ACC112 (cell line): ENCODE measurements around the gene SEC14L6.
"Not testable (repeated sequence)": the region's sequence is repeated elsewhere in the genome, so short reads cannot be mapped to it uniquely, and the experiment has no call there.

Experiments
- H2AFZ ChIP-seq: fragments of 200-600 bp; sonication (generic); one replicate; pipeline ENCODE4 v1.6.0; 2017; ENCODE audit warnings: antibody characterized with exemption, low read length; ENCODE audit not compliant: unreplicated experiment
- H3K27ac ChIP-seq: fragments of 200-600 bp; sonication (generic); 2 replicates; pipeline ENCODE4 v1.5.1; 2014; ENCODE audit warnings: low read depth, mild to moderate bottlenecking, antibody characterized with exemption, low read length, moderate library complexity
- H3K27me3 ChIP-seq: fragments of 200-600 bp; sonication (generic); 2 replicates; pipeline ENCODE4 v1.6.1; 2014; ENCODE audit warnings: mild to moderate bottlenecking, antibody characterized with exemption, low read length, moderate library complexity, mixed read lengths; ENCODE audit not compliant: insufficient read depth
- H3K36me3 ChIP-seq: fragments of 200-600 bp; sonication (generic); 2 replicates; pipeline ENCODE4 v1.6.1; 2016; ENCODE audit warnings: mild to moderate bottlenecking, antibody characterized with exemption, low read length, moderate library complexity, mixed read lengths; ENCODE audit not compliant: insufficient read depth
- H3K4me1 ChIP-seq: fragments of 200-600 bp; sonication (generic); one replicate; pipeline ENCODE4 v1.6.1; 2016; ENCODE audit warnings: low read length, mixed read lengths; ENCODE audit not compliant: insufficient read depth, unreplicated experiment, control insufficient read depth
- H3K4me3 ChIP-seq: fragments of 200-600 bp; sonication (generic); 2 replicates; pipeline ENCODE4 v1.5.1; 2014; ENCODE audit warnings: mild to moderate bottlenecking, low read depth, low read length
- H3K79me2 ChIP-seq: fragments of 200-600 bp; sonication (generic); one replicate; pipeline ENCODE4 v1.6.0; 2016; ENCODE audit warnings: low read length; ENCODE audit not compliant: control insufficient read depth, unreplicated experiment, insufficient read depth

SEC14L6 gene

DNA sequence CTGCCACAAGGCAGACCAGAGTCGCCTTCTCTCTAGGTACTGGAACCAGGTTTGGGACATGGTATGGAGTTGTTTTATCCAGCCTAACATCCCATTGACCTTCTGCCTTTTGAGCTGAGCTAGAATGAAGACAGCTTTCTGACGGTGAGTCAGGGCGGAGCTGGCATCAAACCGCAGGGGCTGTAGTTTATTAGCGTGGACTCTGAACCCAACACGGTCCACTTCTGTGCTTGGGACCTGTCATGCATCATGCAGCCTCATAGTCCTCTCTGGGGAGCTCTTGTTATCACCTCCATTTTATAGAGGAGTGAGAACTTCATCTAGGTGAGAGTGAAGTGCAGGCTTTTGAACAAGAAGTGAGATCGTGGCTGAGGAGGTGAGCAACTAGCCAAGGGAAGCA lies 19.6 kb upstream of the SEC14L6 start:
- H3K79me2 ChIP-seq, result no peaks in the 10 kb centered on the region
- H3K4me3 ChIP-seq, result no peak overlapping the region
- H3K36me3 ChIP-seq, result no peaks in the 10 kb centered on the region
- H3K27me3 ChIP-seq, result no peaks in the 10 kb centered on the region
- H3K27ac ChIP-seq, result no peak overlapping the region
- H3K4me1 ChIP-seq, result no peaks in the 10 kb centered on the region
- H2AFZ ChIP-seq, result no peak overlapping the region

DNA sequence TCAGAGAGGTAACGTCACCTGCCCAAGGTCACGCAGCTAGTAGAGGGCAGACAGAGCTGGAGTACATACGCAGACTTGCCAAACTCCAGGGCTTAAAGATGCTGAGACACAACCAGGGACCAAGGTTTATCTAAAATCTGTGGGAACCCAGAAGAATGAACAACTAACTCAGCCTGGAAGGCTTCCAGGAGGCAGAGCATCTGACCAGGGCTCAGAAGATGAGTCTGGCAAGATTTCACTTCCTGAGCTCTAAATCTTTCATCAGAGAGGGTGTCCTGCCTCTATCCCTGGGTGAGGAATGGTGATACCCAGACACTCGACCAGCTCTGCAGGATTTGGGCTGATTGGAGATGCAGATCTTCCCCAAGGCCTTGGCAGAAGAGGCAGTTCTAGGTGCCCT lies 18.8 kb upstream of the SEC14L6 start:
- Histone ChIP-seq H3K27ac (no peak overlapping the region), H3K4me1 (no peaks in the 10 kb centered on the region)

DNA sequence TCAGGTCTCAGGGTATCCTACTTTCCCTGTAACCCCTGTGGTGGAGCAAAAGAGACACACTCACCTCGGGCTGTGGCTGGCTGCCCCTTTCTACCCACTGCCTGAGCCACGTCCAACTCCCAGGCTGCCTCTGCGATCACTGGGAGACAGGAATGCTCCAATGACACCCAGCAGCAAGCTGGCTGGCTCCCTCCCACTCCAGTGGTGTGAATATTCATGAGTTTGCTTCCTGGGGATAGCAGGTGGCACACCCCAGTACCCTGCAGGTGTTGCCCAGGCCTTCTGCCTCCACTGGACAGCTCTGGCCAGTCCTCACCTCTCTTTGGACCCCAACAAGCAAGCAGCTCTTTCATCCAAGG lies 18.2 kb upstream of the SEC14L6 start:
- no peaks in the 10 kb centered on the region for H3K36me3 ChIP-seq
- H3K4me3 ChIP-seq, result no peak overlapping the region
- no peaks in the 10 kb centered on the region for H3K27me3 ChIP-seq

More for the DNA sequence above, 18.8 kb upstream of the SEC14L6 start:
- Histone ChIP-seq H3K27me3 (no peaks in the 10 kb centered on the region), H2AFZ (no peak overlapping the region), H3K79me2 (no peaks in the 10 kb centered on the region), H3K36me3 (no peaks in the 10 kb centered on the region), H3K4me3 (no peak overlapping the region)

DNA sequence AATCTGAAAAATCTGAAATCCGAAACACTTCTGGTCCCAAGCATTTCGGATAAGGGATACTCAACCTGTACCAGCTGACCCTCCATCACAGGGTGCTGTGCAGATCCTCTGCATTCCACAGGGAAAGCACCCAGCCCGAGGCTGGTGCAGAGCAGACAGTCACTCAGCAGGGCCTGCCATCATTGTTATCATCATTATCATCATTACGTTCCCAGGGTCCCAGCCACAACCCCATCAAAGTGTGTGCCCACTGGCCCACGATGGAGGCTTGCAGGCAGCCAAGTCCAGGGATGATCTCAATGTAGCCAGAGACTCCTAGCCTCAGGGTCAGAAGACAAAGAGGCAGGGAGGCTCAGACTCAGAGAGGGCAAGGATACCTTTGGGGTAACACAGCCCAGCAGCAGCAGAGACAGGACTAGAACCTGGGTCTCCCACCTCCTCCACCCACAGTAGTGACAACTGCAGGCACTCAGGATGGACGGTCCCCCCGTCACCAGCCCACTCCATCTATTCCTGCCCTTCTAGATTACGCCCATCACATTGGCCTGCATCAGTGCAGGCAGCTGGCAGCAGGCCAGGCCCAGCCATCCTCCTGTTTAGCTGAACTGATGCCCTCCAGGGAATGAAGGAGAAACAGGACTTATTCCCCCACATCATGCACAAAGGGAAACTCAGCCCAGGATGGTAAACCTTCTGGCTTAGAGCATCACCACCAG lies 17.7 kb upstream of the SEC14L6 start:
- Histone ChIP-seq H3K79me2 (no peaks in the 10 kb centered on the region), H3K4me3 (no peak overlapping the region), H3K27ac (no peak overlapping the region), H2AFZ (no peak overlapping the region), H3K27me3 (no peaks in the 10 kb centered on the region), H3K36me3 (no peaks in the 10 kb centered on the region), H3K4me1 (no peaks in the 10 kb centered on the region)

More for the DNA sequence above, 18.2 kb upstream of the SEC14L6 start:
- Histone ChIP-seq H3K79me2 (no peaks in the 10 kb centered on the region), H3K4me1 (no peaks in the 10 kb centered on the region), H3K27ac (no peak overlapping the region), H2AFZ (no peak overlapping the region)

DNA sequence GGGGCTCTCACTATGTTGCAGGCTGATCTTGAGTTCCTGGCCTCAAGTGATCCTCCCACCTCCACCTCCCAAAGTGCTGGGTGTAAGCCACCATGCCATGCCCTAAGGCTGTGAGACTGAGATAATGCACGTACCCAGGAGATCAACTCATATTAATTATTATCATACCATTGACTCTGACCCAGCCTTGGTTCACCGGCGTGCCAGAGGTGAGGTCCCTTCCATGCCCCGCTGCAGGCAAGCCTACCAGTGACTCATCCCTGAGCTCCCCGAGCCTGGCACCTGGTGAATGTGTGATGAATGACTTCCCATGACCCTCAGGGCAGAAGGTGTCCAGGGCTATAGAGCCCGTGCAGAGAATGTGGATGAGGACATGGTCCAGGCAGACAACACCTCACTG lies 15.8 kb upstream of the SEC14L6 start:
- Histone ChIP-seq H3K27ac (no peak overlapping the region), H3K79me2 (no peaks in the 10 kb centered on the region), H3K4me1 (no peaks in the 10 kb centered on the region), H3K4me3 (no peak overlapping the region), H3K27me3 (no peaks in the 10 kb centered on the region), H2AFZ (no peak overlapping the region), H3K36me3 (no peaks in the 10 kb centered on the region)

DNA sequence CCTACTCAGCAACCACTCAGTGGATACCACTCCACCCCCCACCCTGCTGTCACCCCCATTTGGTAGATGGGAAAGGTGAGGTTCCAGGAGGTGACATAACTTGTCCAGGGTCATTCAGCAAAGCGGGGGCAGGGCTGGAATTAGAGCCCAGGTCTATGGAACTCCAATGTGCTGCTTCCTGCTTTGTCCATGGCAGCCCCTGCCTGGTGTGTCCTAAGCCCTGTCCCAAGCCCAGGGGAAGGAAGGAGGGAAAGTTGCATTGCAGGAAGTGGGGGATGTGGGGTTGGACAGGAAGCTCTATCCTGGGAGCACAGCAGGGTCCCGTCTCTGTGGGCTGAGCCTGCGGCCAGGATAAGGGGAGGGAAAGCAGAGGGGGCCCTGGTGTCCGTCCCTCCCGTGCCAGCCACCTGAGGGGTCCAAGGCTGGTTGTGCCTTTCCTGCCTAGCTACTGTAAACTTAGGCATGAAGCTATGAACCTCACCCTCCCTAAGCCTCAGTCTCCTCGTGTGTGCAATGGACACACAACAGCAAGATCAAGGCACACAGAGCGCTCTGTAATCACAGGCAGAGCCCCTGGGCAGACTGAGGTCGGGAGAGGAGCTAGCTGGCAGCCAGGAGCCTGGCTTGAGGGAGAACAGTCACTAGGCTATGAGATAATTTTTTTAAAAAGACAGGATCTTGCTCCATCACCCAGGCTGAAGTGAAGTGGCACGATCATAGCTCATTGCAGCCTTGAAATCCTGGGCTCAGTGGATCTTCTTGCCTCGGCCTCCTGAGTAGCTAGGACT lies 15.1 kb upstream of the SEC14L6 start:
- Histone ChIP-seq H3K27me3 (no peaks in the 10 kb centered on the region), H3K79me2 (no peaks in the 10 kb centered on the region), H2AFZ (no peak overlapping the region), H3K4me3 (no peak overlapping the region), H3K27ac (no peak overlapping the region), H3K4me1 (no peaks in the 10 kb centered on the region), H3K36me3 (no peaks in the 10 kb centered on the region)

DNA sequence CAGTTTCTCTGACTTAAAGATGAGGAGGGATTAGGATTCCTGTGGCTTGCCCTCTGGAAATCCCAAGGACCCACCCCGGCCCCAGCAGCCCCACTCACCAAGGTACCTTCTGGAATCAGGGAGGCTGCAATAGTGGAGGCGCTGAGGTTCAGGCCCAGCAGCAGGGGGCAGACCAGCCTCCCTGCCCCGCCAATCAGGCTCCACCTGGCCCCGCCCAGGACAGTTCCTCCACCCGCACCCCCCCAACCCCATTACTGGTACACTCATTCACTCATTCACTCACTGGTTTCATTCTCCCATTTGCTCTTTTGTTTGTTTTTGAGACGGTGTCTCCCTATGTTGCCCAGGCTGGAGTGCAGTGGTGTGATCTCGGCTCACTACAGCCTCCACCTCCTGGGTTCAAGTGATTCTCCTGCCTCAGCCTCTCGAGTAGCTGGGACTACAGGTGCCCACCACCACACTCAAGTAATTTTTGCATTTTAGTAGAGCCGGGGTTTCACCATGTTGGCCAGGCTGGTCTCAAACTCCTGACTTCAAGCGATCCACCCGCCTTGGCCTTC lies 14.2 kb upstream of the SEC14L6 start:
- H3K36me3 ChIP-seq, H3K4me3 ChIP-seq, H3K79me2 ChIP-seq, H3K27ac ChIP-seq, H3K27me3 ChIP-seq, H3K4me1 ChIP-seq, H2AFZ ChIP-seq: not testable (repeated sequence)

GRCh38 chr22:30559889-30560288 lies 13.3 kb upstream of the SEC14L6 start:
- Histone ChIP-seq H3K27ac (no peak overlapping the region), H3K4me1 (no peaks in the 10 kb centered on the region), H3K4me3 (no peak overlapping the region), H3K36me3 (no peaks in the 10 kb centered on the region), H3K79me2 (no peaks in the 10 kb centered on the region), H2AFZ (no peak overlapping the region), H3K27me3 (no peaks in the 10 kb centered on the region)

DNA sequence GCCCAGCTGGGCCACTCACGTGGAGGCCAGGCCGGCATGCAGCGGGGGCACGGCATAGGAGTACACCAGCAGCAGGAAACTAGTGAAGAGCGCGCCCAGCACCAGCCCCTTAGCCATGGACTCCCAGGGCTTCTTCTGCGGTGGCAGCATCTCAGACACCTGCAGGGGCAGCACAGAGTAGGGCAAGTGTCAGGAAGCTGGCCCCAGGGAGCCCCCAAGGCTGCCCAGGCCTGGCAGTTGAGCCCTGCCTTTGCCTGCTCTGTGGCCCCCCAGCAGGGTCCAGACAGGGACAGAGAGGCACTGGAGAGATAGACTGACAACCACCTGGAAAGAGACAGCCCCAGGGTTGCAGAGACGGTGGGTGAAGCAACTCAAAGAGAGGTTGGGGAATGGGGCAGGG lies 10.7 kb upstream of the SEC14L6 start:
- Histone ChIP-seq H3K27me3 (no peaks in the 10 kb centered on the region), H2AFZ (no peak overlapping the region), H3K4me1 (no peaks in the 10 kb centered on the region), H3K36me3 (no peaks in the 10 kb centered on the region), H3K4me3 (no peak overlapping the region), H3K79me2 (no peaks in the 10 kb centered on the region), H3K27ac (no peak overlapping the region)

GRCh38 chr22:30556388-30556787 lies 9.8 kb upstream of the SEC14L6 start:
- Histone ChIP-seq H3K4me3 (no peak overlapping the region), H3K27ac (no peak overlapping the region), H3K79me2 (no peaks in the 10 kb centered on the region), H3K4me1 (no peaks in the 10 kb centered on the region), H2AFZ (no peak overlapping the region), H3K36me3 (no peaks in the 10 kb centered on the region), H3K27me3 (no peaks in the 10 kb centered on the region)
